G401.6 (cell line): ENCODE measurements around the gene GJD4.

ENCODE experiments used
- FAIRE-seq: peaks from 2 replicates; lab custom pipeline; 2012; peaks lifted over from hg19 to GRCh38; lab: Jason Lieb, UNC

Gene GJD4

GRCh38 chr10:35631404-35631803 lies 26.3 kb downstream of the GJD4 start:
- FAIRE-seq, result no peak

DNA sequence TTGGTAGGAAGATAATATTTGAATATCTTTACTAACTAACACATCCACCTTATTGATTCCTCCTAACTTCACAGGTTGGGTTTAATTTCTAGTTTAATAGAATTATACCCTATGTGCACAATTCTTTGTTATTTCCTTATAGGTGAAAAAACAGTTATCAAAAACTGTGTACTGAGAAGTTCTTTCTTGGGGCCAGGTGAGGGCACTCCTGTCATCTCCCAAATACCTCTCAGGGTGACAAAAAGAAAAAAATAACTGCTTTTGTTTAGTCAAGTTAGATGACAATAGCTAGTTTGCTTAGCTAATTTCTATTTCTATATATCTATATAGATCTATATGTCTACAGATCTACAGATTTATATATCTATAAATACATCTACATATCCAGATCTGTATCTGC lies 26.9 kb downstream of the GJD4 start:
- no peak for FAIRE-seq

DNA sequence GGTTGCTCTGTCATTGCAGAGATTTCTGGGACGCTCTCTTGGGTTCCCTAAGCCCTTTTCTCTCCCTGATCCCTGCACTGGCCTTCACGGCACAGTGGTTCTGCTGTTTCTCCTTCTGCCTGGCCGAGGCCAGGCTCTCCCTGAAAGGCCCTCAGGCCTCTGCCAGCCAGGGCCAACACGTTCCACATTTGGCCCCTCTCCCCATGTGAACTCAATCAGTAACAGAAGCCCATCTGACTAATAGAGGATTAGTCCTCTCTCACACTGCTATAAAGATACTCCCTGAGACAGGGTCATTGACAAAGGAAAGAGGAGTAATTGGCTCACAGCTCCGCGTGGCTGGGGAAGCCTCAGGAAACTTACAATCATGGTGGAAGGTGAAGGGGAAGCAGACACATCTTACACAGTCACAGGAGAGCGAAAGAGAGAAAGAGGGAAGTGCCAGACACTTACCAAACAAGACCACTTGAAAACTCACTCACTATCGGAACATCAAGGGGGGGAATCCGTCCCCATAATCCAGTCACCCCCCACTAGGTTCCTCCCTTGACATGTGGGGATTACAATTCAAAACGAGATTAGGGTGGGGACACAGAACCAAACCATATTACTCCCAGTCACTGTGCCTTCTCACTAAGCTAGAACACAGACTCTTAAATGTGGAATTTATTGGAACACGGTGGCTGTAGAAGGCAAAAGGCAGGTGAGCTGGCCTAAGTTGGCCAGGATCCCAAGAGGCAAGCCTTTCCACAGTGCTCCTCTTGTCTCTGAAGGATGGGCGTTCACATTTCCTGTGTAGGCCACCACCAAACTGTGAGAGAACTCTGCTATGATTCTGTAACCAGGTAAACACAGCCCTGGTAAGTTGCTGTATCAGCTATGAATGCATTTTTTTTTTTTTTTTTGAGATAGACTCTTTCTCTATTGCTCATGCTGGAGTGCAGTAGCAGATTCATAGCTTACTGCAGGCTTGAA lies 28.2 kb downstream of the GJD4 start:
- no peak for FAIRE-seq

GRCh38 chr10:35635576-35635975 lies 30.4 kb downstream of the GJD4 start:
- peak; percentile 60 for FAIRE-seq

GRCh38 chr10:35636956-35637355 lies 31.8 kb downstream of the GJD4 start:
- FAIRE-seq, result no peak

DNA sequence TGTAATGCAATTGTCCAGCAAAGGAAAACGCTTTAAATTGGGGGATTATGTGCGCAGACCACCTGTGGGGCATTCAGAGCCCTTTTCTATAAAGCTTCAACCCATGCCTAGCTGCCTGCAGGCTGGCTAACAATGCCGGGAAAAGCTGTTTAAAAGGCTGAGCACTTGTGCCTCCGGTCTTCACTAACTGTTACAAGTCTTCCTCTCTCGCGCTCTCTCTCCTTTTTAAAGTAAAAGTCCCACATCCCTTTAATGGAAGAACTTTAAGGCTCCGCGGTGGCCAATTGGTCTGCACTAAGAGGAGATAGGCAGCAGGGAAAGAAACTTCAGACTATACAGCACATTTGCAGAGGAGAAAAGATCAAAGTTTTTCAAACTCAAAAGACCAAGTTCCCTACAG lies 32.3 kb downstream of the GJD4 start:
- no peak for FAIRE-seq

DNA sequence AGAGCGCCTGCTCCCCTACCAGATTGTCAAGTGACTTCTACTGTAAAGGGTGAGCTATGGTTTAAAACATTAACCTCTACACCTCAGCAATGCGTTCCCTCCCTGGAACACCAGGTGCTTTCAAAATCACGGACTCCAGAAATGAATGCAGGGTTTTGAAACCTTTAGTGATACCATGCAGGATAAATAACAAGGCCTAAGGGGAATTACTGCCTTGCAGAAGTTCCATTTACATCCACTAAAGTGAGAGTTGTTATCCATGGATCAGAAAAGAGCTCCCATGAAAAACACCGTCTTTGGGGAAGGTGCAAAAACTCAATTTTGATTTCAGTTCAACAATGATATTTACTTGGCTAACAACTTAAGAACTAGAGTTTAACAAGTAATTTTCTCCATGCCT lies 33.0 kb downstream of the GJD4 start:
- FAIRE-seq, result no peak

- FAIRE-seq, result no peak
Measured at GRCh38 chr10:35639021-35639727, 34.0 kb downstream of the GJD4 start.

DNA sequence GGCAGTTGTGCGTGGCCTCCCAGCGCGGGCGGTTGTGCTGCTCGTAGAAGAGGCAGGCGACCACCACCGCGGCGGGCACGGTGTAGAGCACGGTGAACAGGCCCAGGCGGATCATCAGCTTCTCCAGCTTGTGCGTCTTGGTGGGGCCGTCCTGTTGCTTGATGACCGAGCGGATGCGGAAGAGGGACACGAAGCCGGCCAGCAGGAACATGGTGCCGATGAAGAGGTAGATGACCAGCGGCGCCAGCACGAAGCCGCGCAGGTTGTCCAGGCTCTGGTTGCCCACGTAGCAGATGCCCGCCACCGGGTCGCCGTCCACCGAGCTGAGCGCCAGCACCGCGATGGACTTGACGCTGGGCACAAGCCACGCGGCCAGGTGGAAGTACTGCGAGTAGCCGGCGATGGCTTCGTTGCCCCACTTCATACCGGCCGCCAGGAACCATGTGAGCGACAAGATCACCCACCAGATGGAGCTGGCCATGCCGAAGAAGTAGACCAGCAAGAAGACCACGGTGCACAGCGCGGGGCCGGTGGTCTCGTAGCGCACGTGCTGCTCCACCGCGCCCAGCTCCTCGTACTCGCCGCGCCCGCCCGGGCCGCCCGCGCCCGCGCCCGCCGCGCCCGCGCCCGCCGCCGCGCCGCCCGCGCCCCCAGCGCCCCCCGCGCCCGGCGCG lies 34.7 kb downstream of the GJD4 start:
- FAIRE-seq, result no peak

DNA sequence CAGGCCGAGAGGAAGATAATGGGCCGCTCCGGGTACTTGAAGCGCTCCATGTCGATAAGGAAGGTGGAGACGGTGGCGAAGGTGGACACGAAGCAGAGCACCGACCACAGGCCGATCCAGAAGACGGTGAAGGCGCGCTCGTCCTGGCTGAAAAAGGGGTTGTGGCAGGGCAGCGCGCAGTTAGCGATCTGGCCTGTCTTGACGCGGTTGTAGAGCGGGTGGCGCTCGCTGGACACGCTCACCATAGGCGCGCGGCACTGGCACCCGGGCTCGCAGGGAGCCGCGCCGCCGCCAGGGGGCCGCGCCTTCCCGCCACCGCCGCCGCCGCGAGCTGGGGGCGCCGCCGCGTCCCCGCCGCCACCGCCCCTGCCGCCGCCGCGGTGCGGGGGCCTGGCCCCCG lies 35.3 kb downstream of the GJD4 start:
- no peak for FAIRE-seq

DNA sequence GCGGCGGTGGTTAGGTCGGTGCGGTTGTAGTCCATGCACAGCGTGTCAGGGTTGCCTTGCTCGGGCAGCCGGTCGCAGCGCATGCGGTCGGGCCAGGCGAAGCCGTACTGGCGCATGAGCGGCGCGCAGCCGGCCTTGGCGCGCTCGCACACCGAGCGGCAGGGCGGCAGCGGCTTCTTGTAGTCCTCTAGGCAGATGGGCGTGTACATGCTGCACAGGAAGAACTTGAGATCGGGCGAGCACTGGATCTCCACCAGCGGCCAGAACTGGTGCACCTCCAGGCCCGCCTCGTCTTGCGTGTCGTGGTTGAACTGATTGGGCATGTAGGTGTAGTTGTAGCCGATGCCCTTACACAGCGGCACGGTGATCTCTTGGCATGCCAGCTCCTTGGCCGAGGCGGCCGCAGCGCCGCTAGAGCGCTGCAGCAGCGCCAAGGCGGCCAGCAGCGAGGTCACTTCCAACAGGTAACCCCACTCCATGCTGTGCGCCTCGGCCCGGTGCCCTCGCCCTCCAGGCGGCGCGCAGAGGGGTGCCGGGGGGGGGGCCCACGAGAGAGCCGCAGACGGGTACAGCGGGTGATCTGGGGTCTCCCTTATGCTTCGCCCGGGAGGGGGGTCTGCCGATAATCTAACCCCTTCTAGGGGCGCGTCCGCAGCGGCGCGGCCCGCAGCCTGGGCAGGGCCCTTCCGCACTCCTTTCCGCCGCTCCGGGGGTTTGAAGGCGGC lies 36.0 kb downstream of the GJD4 start:
- no peak for FAIRE-seq

DNA sequence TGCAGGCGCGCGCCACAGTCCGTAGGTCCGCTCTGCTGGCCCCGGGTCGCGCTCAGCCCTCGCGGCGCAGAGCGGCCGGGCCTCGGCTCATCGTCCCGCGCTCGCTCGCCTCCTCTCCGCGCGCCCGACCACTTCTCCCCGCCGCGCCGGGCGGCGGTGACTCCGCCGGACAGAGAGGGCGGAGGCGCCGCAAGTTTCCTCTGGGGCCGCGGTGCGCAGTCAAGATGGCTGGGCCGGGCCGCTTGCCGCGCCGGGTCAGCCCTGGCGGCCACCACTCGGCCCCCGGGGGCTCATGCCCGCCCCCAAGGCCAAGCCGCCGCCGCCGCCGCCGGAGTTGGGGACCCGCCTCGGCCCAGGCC lies 36.5 kb downstream of the GJD4 start:
- no peak for FAIRE-seq

DNA sequence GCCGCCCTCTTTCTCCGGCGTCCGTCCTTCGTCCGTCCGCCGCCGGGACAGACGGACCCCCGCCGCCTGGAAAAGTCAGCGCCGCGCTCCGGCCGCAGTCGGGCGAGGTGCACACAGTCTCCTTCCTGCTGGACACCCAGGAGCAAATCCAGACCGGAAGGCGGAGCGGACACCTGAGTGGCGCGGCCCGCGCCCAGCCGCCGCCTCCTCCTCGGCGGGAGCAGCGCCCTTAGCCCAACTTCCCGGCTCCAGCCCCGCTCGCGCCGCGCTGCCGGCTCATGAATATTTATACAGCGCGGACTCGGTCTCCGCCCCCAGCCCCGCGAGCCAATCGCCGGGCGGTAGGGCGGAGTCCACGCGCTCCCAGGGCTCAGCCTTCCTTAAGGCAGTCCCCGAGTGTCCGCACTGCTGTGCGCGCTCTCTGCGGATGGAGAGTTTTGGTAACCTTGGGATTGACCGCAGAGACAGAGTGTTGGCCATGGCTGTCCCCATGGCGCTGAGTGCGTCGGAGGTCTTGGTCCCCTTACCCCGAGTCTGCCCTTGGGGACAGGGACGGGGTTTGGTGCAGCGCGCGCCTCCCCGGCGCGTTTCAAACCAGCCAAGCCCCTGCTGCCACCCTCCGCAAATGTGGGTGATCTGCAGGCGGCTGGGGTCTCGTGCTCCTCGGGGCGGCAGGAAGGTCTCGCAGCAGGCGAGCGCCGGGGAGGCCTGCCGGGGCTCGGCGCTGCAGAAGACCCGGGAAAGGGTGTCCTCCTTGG lies 37.1 kb downstream of the GJD4 start, which contains the start of gene FZD8:
Gene FZD8, minus strand, starts transcription at position 262 of the 758 bp plus-strand sequence. CDS start 867 bp downstream, outside the sequence.
- FAIRE-seq, result no peak

GRCh38 chr10:35642793-35643114 lies 37.6 kb downstream of the GJD4 start:
- no peak for FAIRE-seq

DNA sequence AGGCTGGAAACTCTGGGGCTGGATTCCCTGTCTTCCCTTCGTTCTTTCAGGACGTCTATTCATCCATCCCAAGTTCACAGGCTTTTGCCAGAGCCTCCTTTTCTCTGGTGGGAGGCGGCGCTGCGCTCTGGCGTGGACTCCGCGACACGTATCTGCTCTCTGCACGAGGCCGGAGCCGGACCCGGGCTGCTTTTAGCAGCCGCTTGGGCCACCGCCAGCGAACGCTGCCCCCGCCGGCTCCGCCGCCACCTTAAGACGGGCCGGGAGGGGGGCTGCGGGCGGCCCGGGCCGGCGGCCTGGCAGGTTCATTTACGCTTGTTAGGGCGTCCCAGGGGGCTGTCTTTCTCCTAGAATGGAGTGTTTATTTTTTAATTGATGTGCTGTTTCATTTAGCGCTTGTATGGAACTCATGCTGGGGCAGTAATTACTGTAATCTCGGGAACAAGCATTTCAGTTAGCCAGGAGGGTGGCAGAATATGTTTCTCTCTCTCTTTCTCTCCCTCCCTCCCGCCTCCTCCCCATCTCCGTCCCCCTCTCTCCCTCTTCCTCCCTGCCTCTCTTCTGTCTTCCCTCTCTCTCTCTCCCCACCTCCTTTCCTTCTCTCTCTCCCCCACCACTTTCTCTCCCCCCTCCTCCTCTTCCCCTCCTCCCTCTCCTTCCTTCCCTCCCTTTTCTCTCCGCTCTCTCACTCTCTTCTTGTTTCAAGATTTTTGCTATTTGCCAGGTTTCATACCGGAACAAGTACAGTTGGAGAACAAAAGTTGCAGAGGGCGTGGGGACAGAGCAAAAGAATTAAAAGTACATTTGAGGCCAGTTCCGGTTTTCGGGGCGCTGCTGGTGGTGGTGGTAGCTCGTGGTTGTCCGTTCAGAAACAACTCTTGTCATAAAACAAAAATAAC lies 38.3 kb downstream of the GJD4 start:
- no peak for FAIRE-seq

DNA sequence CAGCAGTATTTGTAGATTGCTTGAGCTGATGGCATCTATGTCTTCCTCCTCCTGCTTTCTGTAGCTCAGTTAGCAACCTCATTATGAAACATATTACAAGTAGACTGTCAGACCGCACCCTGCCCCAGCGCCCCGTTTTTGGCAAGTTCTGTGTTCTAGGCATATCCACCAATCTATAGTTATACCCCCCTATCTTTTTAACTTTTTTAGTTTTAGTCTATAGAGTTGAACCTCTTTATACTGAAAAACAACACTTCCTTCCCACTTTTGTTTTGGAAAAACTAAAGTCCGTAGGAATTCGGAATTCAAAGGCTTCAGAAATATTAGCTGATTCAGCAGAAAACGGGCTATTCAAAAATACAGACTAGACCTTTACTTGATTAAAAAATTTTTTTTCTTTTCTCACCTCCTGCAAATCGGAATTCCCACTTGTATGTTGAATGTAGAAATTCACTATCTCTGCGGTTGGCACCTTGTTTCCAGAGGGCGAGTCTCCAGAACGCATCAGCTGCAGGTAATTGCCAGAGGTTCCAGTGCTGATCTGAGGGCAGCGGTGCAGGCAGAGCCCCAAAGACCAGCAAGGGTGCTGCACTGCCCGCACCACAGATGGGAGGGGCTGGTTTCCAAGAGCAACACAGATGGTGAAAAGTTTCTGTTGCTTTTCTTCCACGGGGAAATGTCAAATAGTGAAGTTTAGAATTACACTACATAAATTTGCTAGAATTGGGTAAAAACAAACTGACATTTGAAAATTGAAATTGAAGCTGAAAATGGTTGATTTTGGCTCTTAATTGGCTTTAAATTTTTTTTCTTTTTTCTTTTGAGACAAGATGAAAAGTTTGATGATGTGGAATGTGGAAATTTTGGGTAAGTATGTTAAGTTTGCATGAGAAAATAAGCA lies 39.2 kb downstream of the GJD4 start:
- FAIRE-seq, result no peak

- no peak for FAIRE-seq
Measured at GRCh38 chr10:35650894-35651293, 45.8 kb downstream of the GJD4 start.

DNA sequence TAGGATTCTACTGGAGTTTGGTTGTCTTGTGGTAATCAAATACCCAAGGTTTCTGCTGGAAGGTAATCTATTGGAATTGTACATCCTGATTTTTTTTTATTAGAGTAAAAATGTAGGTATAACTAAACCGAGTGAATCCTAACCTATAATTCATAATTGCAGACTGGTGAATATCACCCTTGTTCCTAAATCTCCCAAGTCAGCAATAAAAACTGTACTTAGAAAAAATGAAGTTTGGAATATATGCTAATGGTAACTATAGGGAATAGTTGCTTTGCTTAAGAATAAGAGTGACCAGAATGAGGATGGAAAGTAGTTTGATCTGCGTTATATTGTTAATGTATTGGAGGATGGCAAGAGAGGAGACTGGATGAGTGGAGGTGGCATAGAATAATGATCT lies 47.7 kb downstream of the GJD4 start:
- FAIRE-seq, result no peak

DNA sequence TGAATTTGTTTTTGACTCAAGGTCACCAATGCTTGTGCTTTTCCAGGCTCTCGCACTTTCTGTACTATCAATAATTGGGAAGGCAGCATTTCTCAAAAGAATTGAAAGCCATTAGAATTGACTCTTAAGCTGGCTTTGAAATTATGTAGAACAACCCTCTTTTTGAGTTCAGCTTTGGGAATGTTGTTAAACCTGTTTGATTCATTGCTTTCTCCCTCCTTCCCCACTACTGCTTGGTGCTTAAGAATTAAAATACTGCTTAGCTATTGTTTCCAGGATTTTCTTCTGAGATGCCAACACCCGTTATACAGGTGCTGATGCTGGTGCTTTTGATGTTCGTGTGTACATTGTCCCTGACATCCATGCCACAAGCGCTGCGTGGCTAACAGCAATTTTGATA lies 52.5 kb downstream of the GJD4 start:
- no peak for FAIRE-seq
